GM21360 (cell line): ENCODE data around the gene ABCA1.

Source experiments
- ATAC-seq: cut with Tn5 transposase; IDR thresholded peaks from one replicate; pipeline ENCODE4 v1.9.1; 2021; ENCODE audit warnings: mild to moderate bottlenecking, moderate library complexity; ENCODE audit not compliant: unreplicated experiment

The ABCA1 gene

GRCh38 chr9:104805441-104805840 is 122.5 kb downstream of the ABCA1 start:
- no peak for ATAC-seq

- no peak for ATAC-seq
Measured at GRCh38 chr9:104802906-104803305, 125.0 kb downstream of the ABCA1 start.

GRCh38 chr9:104802110-104802509 is 125.8 kb downstream of the ABCA1 start:
- no peak for ATAC-seq

GRCh38 chr9:104800068-104800785 is 127.7 kb downstream of the ABCA1 start:
- ATAC-seq = no peak

- ATAC-seq = no peak
Measured at GRCh38 chr9:104798209-104798995, 129.6 kb downstream of the ABCA1 start.

GRCh38 chr9:104795857-104796256 is 132.1 kb downstream of the ABCA1 start:
- no peak for ATAC-seq

GRCh38 chr9:104795082-104795481 is 132.9 kb downstream of the ABCA1 start:
- no peak for ATAC-seq

- ATAC-seq = no peak
Measured at GRCh38 chr9:104794070-104794469, 133.9 kb downstream of the ABCA1 start.

GRCh38 chr9:104788251-104788650 is 139.7 kb downstream of the ABCA1 start:
- no peak for ATAC-seq

GRCh38 chr9:104787306-104788015 is 140.5 kb downstream of the ABCA1 start:
- no peak for ATAC-seq

- no peak for ATAC-seq
Measured at GRCh38 chr9:104786293-104786692, 141.7 kb downstream of the ABCA1 start.

GRCh38 chr9:104784098-104784497 is 143.9 kb downstream of the ABCA1 start:
- peak; percentile 82 for ATAC-seq

- ATAC-seq = no peak
Measured at GRCh38 chr9:104783588-104783987, 144.4 kb downstream of the ABCA1 start.

GRCh38 chr9:104780796-104781395 is 147.1 kb downstream of the ABCA1 start:
- ATAC-seq = peak; percentile 36

- no peak for ATAC-seq
Measured at GRCh38 chr9:104779946-104780535, 147.9 kb downstream of the ABCA1 start.

GRCh38 chr9:104779334-104779733 is 148.6 kb downstream of the ABCA1 start:
- no peak for ATAC-seq

GRCh38 chr9:104778802-104779201 is 149.2 kb downstream of the ABCA1 start:
- ATAC-seq = no peak

- no peak for ATAC-seq
Measured at GRCh38 chr9:104776797-104777196, 151.2 kb downstream of the ABCA1 start.

GRCh38 chr9:104775976-104776375 is 152.0 kb downstream of the ABCA1 start:
- ATAC-seq = no peak

GRCh38 chr9:104775574-104775936 is 152.4 kb downstream of the ABCA1 start:
- peak; percentile 78 for ATAC-seq
